ENCODE measurements around the gene TSHZ3. TPM values are rescaled to one million over a fixed set of nuclear protein-coding genes. Genes with fewer than 3 reads are reported as not detected.

TSHZ3 gene
- total and polyA plus RNA-seq, 12 donors = 2.6 to 9.3 (median 7.8) TPM

- Histone ChIP-seq H3K4me1 (replicated peaks in 1 of 2) (no peaks in the 10 kb centered on the region), H3K4me3 (no peak overlapping the region), H3K27ac (no peak overlapping the region), H3K27me3 (no peaks in the 10 kb centered on the region), H3K36me3 (replicated peaks in 1 of 2) (no peaks in the 10 kb centered on the region), H3K9me3 (replicated peaks in 1 of 3) (no peaks in the 10 kb centered on the region)
- TF ChIP-seq CTCF (IDR thresholded peaks at IDR 0.05) = no peak
- WGBS, 4 donors = 88 to 91% (median 89%) methylated on average over 3 of the region's 3 CpGs
- DNase-seq = no peak
- intact Hi-C loops (cut with DNase I) = no loop called here
These were observed 116.4 kb downstream of the TSHZ3 start for GRCh38 chr19:31232871-31233270.

GRCh38 chr19:31232180-31232579, 117.1 kb downstream of the TSHZ3 start:
- H3K27ac ChIP-seq = no peak overlapping the region
- DNase-seq = no peak
- intact Hi-C loops (cut with DNase I) = no loop called here
- H3K9me3 ChIP-seq (replicated peaks in 1 of 3) = no peaks in the 10 kb centered on the region
- TF ChIP-seq CTCF (IDR thresholded peaks at IDR 0.05) = no peak
- no peak for TF ChIP-seq POLR2A (IDR thresholded peaks at IDR 0.05)
- no peaks in the 10 kb centered on the region for H3K27me3 ChIP-seq
- no peak overlapping the region for H3K4me3 ChIP-seq
- WGBS, 4 donors = 55 to 69% (median 66%) methylated on average over 5 of the region's 5 CpGs
- no peaks in the 10 kb centered on the region for H3K36me3 ChIP-seq (replicated peaks in 1 of 2)
- no peaks in the 10 kb centered on the region for H3K4me1 ChIP-seq (replicated peaks in 1 of 2)

GRCh38 chr19:31231237-31231636, 118.0 kb downstream of the TSHZ3 start:
- Histone ChIP-seq H3K36me3 (replicated peaks in 1 of 2) (no peaks in the 10 kb centered on the region), H3K4me1 (replicated peaks in 1 of 2) (no peaks in the 10 kb centered on the region), H3K4me3 (no peak overlapping the region), H3K27ac (no peak overlapping the region), H3K27me3 (no peaks in the 10 kb centered on the region), H3K9me3 (replicated peaks in 1 of 3) (no peaks in the 10 kb centered on the region)
- TF ChIP-seq POLR2A (IDR thresholded peaks at IDR 0.05) (no peak), CTCF (IDR thresholded peaks at IDR 0.05) (no peak)
- DNase-seq = no peak
- 90 to 93% (median 91%) methylated on average over 6 of the region's 6 CpGs for WGBS, 4 donors
- intact Hi-C loops (cut with DNase I) = no loop called here

GRCh38 chr19:31226151-31226935, 122.9 kb downstream of the TSHZ3 start:
- intact Hi-C loops (cut with DNase I) = no loop called here
- Histone ChIP-seq H3K9me3 (replicated peaks in 1 of 3) (no peaks in the 10 kb centered on the region), H3K4me3 (no peak overlapping the region), H3K27ac (no peak overlapping the region), H3K27me3 (no peaks in the 10 kb centered on the region), H3K4me1 (replicated peaks in 1 of 2) (no peaks in the 10 kb centered on the region), H3K36me3 (replicated peaks in 1 of 2) (no peaks in the 10 kb centered on the region)
- no peak for DNase-seq
- 87 to 93% (median 90%) methylated on average over 4 of the region's 4 CpGs for WGBS, 4 donors
- no peak for TF ChIP-seq CTCF (IDR thresholded peaks at IDR 0.05)
